HCT116 (cell line): ENCODE measurements around the gene SIX4. TPM values are rescaled to one million over a fixed set of nuclear protein-coding genes. Genes with fewer than 3 reads are reported as not detected.
A peak's percentile ranks its signal among the peaks of the same experiment; 100 is the strongest.

Source experiments
- ATAC-seq: fragments of 200-7000 bp; cut with Tn5 transposase; 2 replicates; pipeline ENCODE4 v1.9.1; 2020; ENCODE audit warnings: mild to moderate bottlenecking, moderate library complexity
- BruUV-seq: library from RNA; stranded (reverse); fragments of 400-500 nt; replicated peaks from 2 replicates; lab custom pipeline; 2021; lab: Mats Ljungman, UMichigan
- CTCF ChIA-PET: fragments of 300-600 bp; sonication (Branson Sonifier 250); formaldehyde crosslinking; loops from one replicate; lab custom pipeline; 2021; ENCODE audit warnings: antibody characterized with exemption; lab: Charles Lee
- POLR2A ChIA-PET: fragments of 300-600, 350-600 bp; sonication (Branson Sonifier 250); formaldehyde crosslinking; loops from one replicate; lab custom pipeline; 2021; ENCODE audit warnings: antibody characterized with exemption; lab: Charles Lee
- RAD21 ChIA-PET, 2 experiments: fragments of 300-600 bp; sonication (Branson Sonifier 250); formaldehyde crosslinking; loops; one replicate each; lab custom pipeline; 2023; ENCODE audit warnings: low total read pairs in 2 of 2; ENCODE audit not compliant: uncharacterized antibody in 2 of 2, unreplicated experiment in 2 of 2, low non-redundant PET in 1 of 2; lab: Charles Lee
- DNase-seq: peaks from one replicate; pipeline ENCODE4 v3.0.0-alpha.2; 2010; ENCODE audit warnings: low read depth, low spot score
- H2AFZ ChIP-seq: fragments of 200-600 bp; shearing (Covaris generic), sonication (generic); 2 replicates; pipeline ENCODE4 v1.6.1; 2017; ENCODE audit warnings: low read depth, mixed run types, mixed read lengths, antibody characterized with exemption, low read length; ENCODE audit not compliant: poor library complexity, severe bottlenecking
- H3K27ac ChIP-seq: 2 replicates; pipeline ENCODE4 v1.5.1; 2012; ENCODE audit warnings: low read depth, low read length
- H3K27me3 ChIP-seq: fragments of 200-600 bp; sonication (generic); 2 replicates; pipeline ENCODE4 v1.6.1; 2016; ENCODE audit warnings: mixed run types, low read length, mixed read lengths; ENCODE audit not compliant: insufficient read depth
- H3K36me3 ChIP-seq, 2 experiments: fragments of 200-500 bp in 1 of 2; fragments of 200-600 bp in 1 of 2; sonication (Bioruptor generic) in 1 of 2; sonication (generic) in 1 of 2; 2 replicates each; pipeline versions ENCODE4 v1.5.1 to v1.6.1; 2014 to 2016; ENCODE audit warnings: low read length in 2 of 2, inconsistent platforms in 1 of 2, mixed read lengths in 1 of 2, mixed run types in 1 of 2; ENCODE audit not compliant: insufficient read depth in 2 of 2, control insufficient read depth in 1 of 2
- H3K4me1 ChIP-seq, 2 experiments: fragments of 200-600 bp in 1 of 2; sonication (generic) in 1 of 2; 2 replicates each; pipeline versions ENCODE4 v1.5.1 to v1.6.1; 2012 to 2017; ENCODE audit warnings: low read length in 2 of 2, inconsistent platforms in 1 of 2, mild to moderate bottlenecking in 1 of 2, mixed read lengths in 1 of 2, mixed run types in 1 of 2, moderate library complexity in 1 of 2; ENCODE audit not compliant: insufficient read depth in 2 of 2, control insufficient read depth in 1 of 2
- H3K4me2 ChIP-seq: fragments of 200-600 bp; sonication (generic); 2 replicates; pipeline ENCODE4 v1.6.1; 2017; ENCODE audit warnings: mixed run types, low read length, mixed read lengths
- H3K4me3 ChIP-seq, 2 experiments: fragments of 200-600 bp in 1 of 2; sonication (generic) in 1 of 2; replicated peaks in 1 of 2; 2 replicates each; pipeline ENCODE4 v1.5.1; 2011 to 2016; ENCODE audit warnings: low read length in 2 of 2, control low read depth in 1 of 2, low read depth in 1 of 2, mild to moderate bottlenecking in 1 of 2, mixed read lengths in 1 of 2, mixed run types in 1 of 2
- H3K79me2 ChIP-seq: fragments of 200-600 bp; sonication (generic); 2 replicates; pipeline ENCODE4 v1.6.1; 2017; ENCODE audit warnings: mild to moderate bottlenecking, mixed run types, low read length, moderate library complexity, mixed read lengths; ENCODE audit not compliant: insufficient read depth
- H3K9ac ChIP-seq: fragments of 200-600 bp; sonication (generic); 2 replicates; pipeline ENCODE4 v1.6.1; 2016; ENCODE audit warnings: low read length, mixed read lengths
- H3K9me2 ChIP-seq: fragments of 200-600 bp; sonication (generic), shearing (Covaris generic); 2 replicates; pipeline ENCODE4 v1.6.1; 2017; ENCODE audit warnings: mixed run types, mild to moderate bottlenecking, moderate library complexity; ENCODE audit not compliant: insufficient read depth
- H3K9me3 ChIP-seq, 2 experiments: fragments of 200-500 bp in 1 of 2; fragments of 200-600 bp in 1 of 2; sonication (Bioruptor generic) in 1 of 2; sonication (generic) in 1 of 2; 2 replicates each; pipeline ENCODE4 v1.6.1; 2014 to 2017; ENCODE audit warnings: low read length in 2 of 2, mixed read lengths in 2 of 2, inconsistent platforms in 1 of 2, low read depth in 1 of 2, mild to moderate bottlenecking in 1 of 2, mixed run types in 1 of 2, moderate library complexity in 1 of 2; ENCODE audit not compliant: control insufficient read depth in 1 of 2, insufficient read depth in 1 of 2
- H4K20me1 ChIP-seq: fragments of 200-600 bp; sonication (generic), shearing (Covaris generic); 2 replicates; pipeline ENCODE4 v1.6.1; 2017; ENCODE audit warnings: mixed run types, mild to moderate bottlenecking, moderate library complexity; ENCODE audit not compliant: insufficient read depth
- CBX3 ChIP-seq: IDR thresholded peaks from 2 replicates; pipeline ENCODE4 v1.6.1; 2012; ENCODE audit warnings: low read depth
- CEBPB ChIP-seq: IDR thresholded peaks from 2 replicates; pipeline ENCODE4 v1.6.1; 2012; ENCODE audit warnings: low read depth
- EZH2 ChIP-seq: fragments of 200-600 bp; sonication (generic); IDR thresholded peaks from 2 replicates; pipeline ENCODE4 v1.6.1; 2017; ENCODE audit warnings: antibody characterized with exemption, mixed run types
- EZH2phosphoT487 ChIP-seq: fragments of 200-600 bp; IDR thresholded peaks from 2 replicates; pipeline ENCODE4 v1.6.1; 2018; ENCODE audit warnings: antibody characterized with exemption, borderline replicate concordance
- FOSL1 ChIP-seq: IDR thresholded peaks from 2 replicates; pipeline ENCODE4 v1.6.1; 2012; ENCODE audit warnings: low read depth
- MAX ChIP-seq: IDR thresholded peaks from 2 replicates; pipeline ENCODE4 v1.6.1; 2012
- POLR2AphosphoS5 ChIP-seq: IDR thresholded peaks from 2 replicates; pipeline ENCODE4 v1.6.1; 2011; ENCODE audit warnings: mild to moderate bottlenecking, low read depth, low read length, moderate library complexity
- RAD21 ChIP-seq: IDR thresholded peaks from 2 replicates; pipeline ENCODE4 v1.6.1; 2012; ENCODE audit warnings: low read depth, mild to moderate bottlenecking
- SIN3A ChIP-seq: IDR thresholded peaks from 2 replicates; pipeline ENCODE4 v1.6.1; 2012; ENCODE audit warnings: low read depth
- SP1 ChIP-seq: IDR thresholded peaks from 2 replicates; pipeline ENCODE4 v1.6.1; 2012; ENCODE audit warnings: low read depth
- SRF ChIP-seq: IDR thresholded peaks from 2 replicates; pipeline ENCODE4 v1.6.1; 2012; ENCODE audit warnings: low read depth
- intact Hi-C: fragments of 100-400 bp; cut with micrococcal nuclease; formaldehyde crosslinking; loops from 2 replicates; pipeline ENCODE4 v1.10.0; 2022
- total RNA-seq: library from RNA; stranded (reverse); gene quantifications from one replicate; pipeline ENCODE4 v1.2.1, GENCODE V29; 2021; ENCODE audit not compliant: unreplicated experiment
- TF ChIP-seq, protein P1 (sequence below), 3 experiments: fragments of 200-600 bp in 1 of 3; sonication (generic) in 1 of 3; IDR thresholded peaks in 2 of 3; conservative IDR thresholded peaks in 1 of 3; 2 replicates each; pipeline ENCODE4 v1.5.1; 2012 to 2017; ENCODE audit warnings: low read depth in 2 of 3, low read length in 2 of 3, antibody characterized with exemption in 1 of 3, borderline replicate concordance in 1 of 3, control low read depth in 1 of 3, mild to moderate bottlenecking in 1 of 3, mixed read lengths in 1 of 3, mixed run types in 1 of 3, moderate library complexity in 1 of 3; ENCODE audit not compliant: insufficient read depth in 1 of 3

SIX4 gene
- total RNA-seq, 1 experiment from 2014 or later, result 24.5 TPM

- intact Hi-C loops, result no loop called here
- CTCF ChIA-PET, result no interaction called here
- H3K4me3 ChIP-seq, result 0 out of 4 replicates have a peak overlapping the region, but pooled peaks of 1 of the 2 experiments have one; percentile 15
- POLR2A ChIA-PET, result no interaction called here
- H2AFZ ChIP-seq, result no peak overlapping the region
- DNase-seq, result no peak
- H3K4me2 ChIP-seq, result peak overlapping the region; percentile 54
- 0 out of 2 replicates have a peak, but pooled peaks have one; percentile 42 for ATAC-seq
- no peaks in the 10 kb centered on the region for H3K9me2 ChIP-seq
- RAD21 ChIA-PET, result no interaction called here
- H3K27me3 ChIP-seq, result no peaks in the 10 kb centered on the region
- peaks cover 4% of the 10 kb centered on the region; the same call in 1 of the 2 replicates for H4K20me1 ChIP-seq
- no TSS peak for BruUV-seq
- H3K79me2 ChIP-seq, result peaks cover 61% of the 10 kb centered on the region
- H3K9me3 ChIP-seq, result no peaks in the 10 kb centered on the region
- TF ChIP-seq EZH2phosphoT487 (no peak), SP1 (no peak), EZH2 (no peak), MAX (no peak), SRF (no peak), POLR2AphosphoS5 (no peak), RAD21 (no peak), CBX3 (no peak), CEBPB (no peak), FOSL1 (no peak), SIN3A (no peak)
- TF ChIP-seq, protein P1, sequence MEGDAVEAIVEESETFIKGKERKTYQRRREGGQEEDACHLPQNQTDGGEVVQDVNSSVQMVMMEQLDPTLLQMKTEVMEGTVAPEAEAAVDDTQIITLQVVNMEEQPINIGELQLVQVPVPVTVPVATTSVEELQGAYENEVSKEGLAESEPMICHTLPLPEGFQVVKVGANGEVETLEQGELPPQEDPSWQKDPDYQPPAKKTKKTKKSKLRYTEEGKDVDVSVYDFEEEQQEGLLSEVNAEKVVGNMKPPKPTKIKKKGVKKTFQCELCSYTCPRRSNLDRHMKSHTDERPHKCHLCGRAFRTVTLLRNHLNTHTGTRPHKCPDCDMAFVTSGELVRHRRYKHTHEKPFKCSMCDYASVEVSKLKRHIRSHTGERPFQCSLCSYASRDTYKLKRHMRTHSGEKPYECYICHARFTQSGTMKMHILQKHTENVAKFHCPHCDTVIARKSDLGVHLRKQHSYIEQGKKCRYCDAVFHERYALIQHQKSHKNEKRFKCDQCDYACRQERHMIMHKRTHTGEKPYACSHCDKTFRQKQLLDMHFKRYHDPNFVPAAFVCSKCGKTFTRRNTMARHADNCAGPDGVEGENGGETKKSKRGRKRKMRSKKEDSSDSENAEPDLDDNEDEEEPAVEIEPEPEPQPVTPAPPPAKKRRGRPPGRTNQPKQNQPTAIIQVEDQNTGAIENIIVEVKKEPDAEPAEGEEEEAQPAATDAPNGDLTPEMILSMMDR (IDR thresholded peaks at IDR 0.05 in 2 of 3, conservative IDR thresholded peaks at IDR 0.05 in 1 of 3; ENCODE audit: borderline replicate concordance in 1 of 3, insufficient read depth in 1 of 3, low read depth in 2 of 3, low read length in 2 of 3), result no peak
- TF ChIP-seq, all 23 proteins: peak for 0
- Histone ChIP-seq H3K4me1 (peaks cover 26 to 46% of the 10 kb centered on the region in 2 experiments), H3K36me3 (no peaks in the 10 kb centered on the region), H3K9ac (peak overlapping the region; percentile 15; the same call in 1 of the 2 replicates), H3K27ac (no peak overlapping the region; the same call in 1 of the 2 replicates)
Observed at GRCh38 chr14:60760209-60760608, 36.1 kb upstream of the SIX4 start.
